Heart left ventricle (tissue), 13 donors: ENCODE data around the gene SLC35F1.

ENCODE experiments used
- POLR2A ChIP-seq, 2 donors: fragments of 450-650 bp; IDR thresholded peaks; one replicate each; pipeline ENCODE4 v1.6.1; 2017; ENCODE audit warnings: antibody characterized with exemption in 2 of 2, mild to moderate bottlenecking in 2 of 2, moderate library complexity in 2 of 2
- TF ChIP-seq, protein P1 (sequence below), 12 donors: fragments of 200-600 bp; sonication (generic) in 4 of 12; IDR thresholded peaks; one replicate each; pipeline versions ENCODE4 v1.5.0 to v1.8.0; 2018 to 2022; ENCODE audit warnings: antibody characterized with exemption in 12 of 12, mild to moderate bottlenecking in 5 of 12
- donor health status: ischemic (EF 13 %, LVEDD 7.1; RV severe dilation, severe dysfunction).
- donor health status: DM: no; HTN: yes; CAD: no.
- donor health status: DM: no; HTN: no; CAD: no.
- donor health status: ischemic (EF 25% LVEDD 6.9; RV normal size, moderate dysfunction).
- donor health status: ischemic (EF 25% LVEDD 5.7; RV mildly dilated, moderate dysfunction).
- donor health status: ischemic (EF 35%, LVEDD 5.7; RV mildly dilated, moderate dysfunction).
- donor health status: nonischemic (EF 11% LVEDD 7.7; RV severe dilation, severe dysfunction).
- donor health status: DM: yes; HTN: yes; CAD: no.
- donor health status: PGD.
- donor health status: ischemic (EF 29% LVEDD 5.4; RV normal size, mild dysfunction).
- donor health status: nonischemic (EF 23%, LVEDD 6.1; RV moderate dilation, normal function).

DNA sequence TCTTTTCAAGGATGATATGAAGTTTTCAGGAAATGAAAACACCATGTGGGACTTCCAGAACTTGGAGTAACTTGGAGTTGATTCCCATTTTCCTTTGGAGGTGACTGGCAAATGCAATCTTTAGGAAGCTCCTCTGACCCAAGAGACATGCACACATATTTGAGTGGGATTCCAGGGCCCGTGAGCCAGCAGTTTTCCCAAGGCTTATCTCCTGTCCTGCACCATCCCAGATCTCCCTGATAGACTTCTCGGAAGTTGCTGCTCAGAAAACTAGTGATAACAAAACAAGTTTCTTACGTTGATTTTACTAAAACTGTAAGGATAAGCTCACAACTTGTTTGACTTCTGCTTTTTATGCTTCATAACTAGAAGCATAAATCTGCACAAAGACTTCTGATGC is 25.6 kb downstream of the SLC35F1 start:
- TF ChIP-seq, protein P1, sequence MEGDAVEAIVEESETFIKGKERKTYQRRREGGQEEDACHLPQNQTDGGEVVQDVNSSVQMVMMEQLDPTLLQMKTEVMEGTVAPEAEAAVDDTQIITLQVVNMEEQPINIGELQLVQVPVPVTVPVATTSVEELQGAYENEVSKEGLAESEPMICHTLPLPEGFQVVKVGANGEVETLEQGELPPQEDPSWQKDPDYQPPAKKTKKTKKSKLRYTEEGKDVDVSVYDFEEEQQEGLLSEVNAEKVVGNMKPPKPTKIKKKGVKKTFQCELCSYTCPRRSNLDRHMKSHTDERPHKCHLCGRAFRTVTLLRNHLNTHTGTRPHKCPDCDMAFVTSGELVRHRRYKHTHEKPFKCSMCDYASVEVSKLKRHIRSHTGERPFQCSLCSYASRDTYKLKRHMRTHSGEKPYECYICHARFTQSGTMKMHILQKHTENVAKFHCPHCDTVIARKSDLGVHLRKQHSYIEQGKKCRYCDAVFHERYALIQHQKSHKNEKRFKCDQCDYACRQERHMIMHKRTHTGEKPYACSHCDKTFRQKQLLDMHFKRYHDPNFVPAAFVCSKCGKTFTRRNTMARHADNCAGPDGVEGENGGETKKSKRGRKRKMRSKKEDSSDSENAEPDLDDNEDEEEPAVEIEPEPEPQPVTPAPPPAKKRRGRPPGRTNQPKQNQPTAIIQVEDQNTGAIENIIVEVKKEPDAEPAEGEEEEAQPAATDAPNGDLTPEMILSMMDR (IDR thresholded peaks at IDR 0.05), result no peak
- no peak for TF ChIP-seq POLR2A (IDR thresholded peaks at IDR 0.05)
